Common myeloid progenitor, CD34-positive (primary cell): ENCODE data around the gene TFR2.
"Not testable (repeated sequence)": the region's sequence is repeated elsewhere in the genome, so short reads cannot be mapped to it uniquely, and the experiment has no call there.

ENCODE experiments used
- CTCF ChIA-PET: fragments of 350-600 bp; sonication (Branson Sonifier 250); formaldehyde crosslinking; loops from one replicate; lab custom pipeline; 2021; ENCODE audit warnings: antibody characterized with exemption; lab: Charles Lee
- POLR2A ChIA-PET: fragments of 350-600 bp; sonication (Branson Sonifier 250); formaldehyde crosslinking; loops from one replicate; lab custom pipeline; 2021; ENCODE audit warnings: antibody characterized with exemption; lab: Charles Lee
- DNase-seq, 3 donors: peaks; one replicate each; pipeline versions ENCODE4 v3.0.0 to v3.0.0-alpha.2; 2013
- H3K27ac ChIP-seq, 2 experiments: 1 replicate in 1 of 2; 2 replicates in 1 of 2; pipeline ENCODE4 v1.7.0; 2013; ENCODE audit warnings: inconsistent platforms in 2 of 2, low read length in 2 of 2, mild to moderate bottlenecking in 2 of 2, low read depth in 1 of 2, moderate library complexity in 1 of 2; ENCODE audit not compliant: severe bottlenecking in 2 of 2, insufficient read depth in 1 of 2, poor library complexity in 1 of 2
- H3K27me3 ChIP-seq, 5 experiments: replicated peaks in 2 of 5; 1 replicate in 3 of 5; 2 replicates in 2 of 5; pipeline versions ENCODE4 v1.6.1 to v1.7.0; 2013; ENCODE audit warnings: low read length in 4 of 5, mild to moderate bottlenecking in 2 of 5, moderate library complexity in 2 of 5, inconsistent platforms in 1 of 5; ENCODE audit not compliant: insufficient read depth in 5 of 5, control insufficient read depth in 4 of 5
- H3K36me3 ChIP-seq, 4 experiments: 1 replicate in 2 of 4; 2 replicates in 2 of 4; pipeline versions ENCODE4 v1.6.1 to v1.7.0; 2013; ENCODE audit warnings: low read length in 3 of 4, control low read depth in 1 of 4, mild to moderate bottlenecking in 1 of 4; ENCODE audit not compliant: control insufficient read depth in 4 of 4, insufficient read depth in 4 of 4
- H3K4me1 ChIP-seq, 4 experiments: 1 replicate in 3 of 4; 2 replicates in 1 of 4; pipeline versions ENCODE4 v1.6.1 to v1.7.1; 2013; ENCODE audit warnings: low read length in 3 of 4, mild to moderate bottlenecking in 3 of 4, control low read depth in 1 of 4, inconsistent platforms in 1 of 4, moderate library complexity in 1 of 4; ENCODE audit not compliant: control insufficient read depth in 4 of 4, insufficient read depth in 4 of 4; ENCODE audit errors: control extremely low read depth in 1 of 4
- H3K4me3 ChIP-seq, 7 experiments: 1 replicate in 4 of 7; 2 replicates in 3 of 7; pipeline versions ENCODE4 v1.5.1 to v1.7.0; 2013; ENCODE audit warnings: mild to moderate bottlenecking in 7 of 7, low read length in 6 of 7, moderate library complexity in 6 of 7, inconsistent platforms in 2 of 7, low read depth in 2 of 7, control low read depth in 1 of 7; ENCODE audit not compliant: insufficient read depth in 4 of 7, control insufficient read depth in 1 of 7; ENCODE audit errors: extremely low read depth in 1 of 7
- H3K9me3 ChIP-seq, 5 experiments: 1 replicate in 4 of 5; 2 replicates in 1 of 5; pipeline versions ENCODE4 v1.6.1 to v1.7.1; 2013; ENCODE audit warnings: low read length in 4 of 5, mild to moderate bottlenecking in 2 of 5, inconsistent platforms in 1 of 5, low read depth in 1 of 5, moderate library complexity in 1 of 5; ENCODE audit not compliant: control insufficient read depth in 4 of 5, insufficient read depth in 2 of 5; ENCODE audit errors: control extremely low read depth in 1 of 5
- WGBS: methylation state at CpG from one replicate; pipeline ENCODE4 v1.1.5; 2013; ENCODE audit not compliant: insufficient coverage; 5-methylcytosine and 5-hydroxymethylcytosine counted together

The TFR2 gene

DNA sequence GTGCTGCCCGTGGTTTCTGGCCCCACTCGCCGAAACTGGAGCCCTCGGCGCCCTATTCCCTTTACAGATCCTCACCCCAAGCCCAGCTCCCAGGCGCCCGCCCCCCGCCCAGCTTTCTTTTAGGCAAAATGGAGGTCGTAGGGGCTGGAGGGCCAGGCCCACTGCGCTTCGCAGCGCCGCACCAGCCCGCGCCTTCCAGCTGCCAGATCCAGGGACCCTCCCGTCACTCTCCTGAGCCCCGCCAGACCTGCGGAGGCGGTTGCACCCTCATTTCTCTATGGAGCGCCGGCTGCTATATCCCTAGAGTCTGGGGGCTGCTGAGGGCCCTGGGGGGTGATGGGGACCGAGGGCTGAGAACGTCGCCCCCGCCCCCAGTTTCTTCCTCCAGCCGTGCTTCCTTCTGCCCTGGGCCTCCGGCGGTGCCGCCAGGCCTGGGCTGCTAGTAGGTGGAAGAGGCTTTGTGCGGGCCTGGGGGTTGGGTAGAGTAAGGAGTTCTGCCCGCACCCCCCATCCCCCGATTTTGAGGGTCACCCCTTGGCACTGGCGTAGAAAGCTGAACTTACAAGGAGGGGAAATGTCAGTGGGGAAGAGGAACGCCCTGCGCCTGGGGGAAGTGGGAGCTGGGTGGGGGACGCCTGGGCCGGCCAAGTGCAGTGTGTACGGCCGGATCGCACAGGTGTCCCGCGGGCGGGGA lies 33.2 kb upstream of the TFR2 start:
- 0% methylated on average over 16 of the region's 43 CpGs for WGBS
- Histone ChIP-seq H3K27me3 (no peaks in the 10 kb centered on the region), H3K4me1 (peaks cover 0 to 19% (median 13%) of the 10 kb centered on the region in 4 experiments), H3K27ac (peak overlapping the region; percentile 15 to 95), H3K9me3 (no peaks in the 10 kb centered on the region), H3K36me3 (peaks cover 0 to 33% (median 26%) of the 10 kb centered on the region in 4 experiments), H3K4me3 (peak overlapping the region; percentile 65 to 96 (median 89))
- POLR2A ChIA-PET: interaction anchor here (0.9 to 1.0 kb wide), 2 partner anchors 9 to 245 kb away, joined by 3 read pairs; partner anchors contain the start of gene MEPCE
- CTCF ChIA-PET: interaction anchor here (0.6 to 7.6 kb wide), 4 partner anchors 15 to 204 kb away, joined by 3 to 80 read pairs (median 3); partner anchors contain the start of gene GIGYF1
- peak in 1 of 3 donors; percentile 48 for DNase-seq

DNA sequence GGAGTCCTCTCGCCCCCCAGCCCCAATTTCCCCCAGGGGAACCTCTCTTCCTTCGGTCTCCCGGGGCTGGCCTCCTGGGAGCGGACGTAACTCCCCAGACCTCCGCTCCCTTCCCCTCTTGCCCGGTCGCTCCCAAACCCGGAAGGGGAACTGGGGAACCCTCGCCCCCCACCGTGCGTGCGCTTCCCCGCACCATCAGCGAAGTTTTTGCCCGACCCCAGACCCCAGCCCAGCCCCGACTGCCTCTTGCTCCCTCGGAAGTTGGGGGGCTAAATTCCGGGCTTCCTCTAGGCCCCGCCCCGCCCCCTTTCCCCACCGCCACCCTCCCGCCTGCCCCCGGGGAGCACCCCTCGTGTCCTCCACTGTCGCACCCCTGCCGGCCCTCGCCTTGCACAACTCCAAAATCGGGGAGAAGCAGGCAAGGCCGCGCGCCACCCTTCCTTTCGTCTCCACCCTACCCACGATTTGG lies 32.6 kb upstream of the TFR2 start:
- ChIA-PET POLR2A (interaction anchor here (0.9 to 1.0 kb wide), 2 partner anchors 9 to 245 kb away, joined by 3 read pairs; partner anchors contain the start of gene MEPCE), CTCF (interaction anchor here (1.1 to 7.6 kb wide), 2 partner anchors 16 to 30 kb away, joined by 3 to 80 read pairs; partner anchors contain the start of gene GIGYF1)
- H3K27me3 ChIP-seq: no peaks in the 10 kb centered on the region
- H3K9me3 ChIP-seq: no peaks in the 10 kb centered on the region
- DNase-seq: peak in 2 of 3 donors; percentile 41 to 50
- H3K4me1 ChIP-seq: peaks cover 0 to 19% (median 13%) of the 10 kb centered on the region in 4 experiments
- peak overlapping the region; percentile 65 to 96 (median 89) for H3K4me3 ChIP-seq
- H3K36me3 ChIP-seq: peaks cover 0 to 27% (median 23%) of the 10 kb centered on the region in 4 experiments
- H3K27ac ChIP-seq: peak overlapping the region; percentile 91 to 95
- 0% methylated on average over 20 of the region's 34 CpGs for WGBS

DNA sequence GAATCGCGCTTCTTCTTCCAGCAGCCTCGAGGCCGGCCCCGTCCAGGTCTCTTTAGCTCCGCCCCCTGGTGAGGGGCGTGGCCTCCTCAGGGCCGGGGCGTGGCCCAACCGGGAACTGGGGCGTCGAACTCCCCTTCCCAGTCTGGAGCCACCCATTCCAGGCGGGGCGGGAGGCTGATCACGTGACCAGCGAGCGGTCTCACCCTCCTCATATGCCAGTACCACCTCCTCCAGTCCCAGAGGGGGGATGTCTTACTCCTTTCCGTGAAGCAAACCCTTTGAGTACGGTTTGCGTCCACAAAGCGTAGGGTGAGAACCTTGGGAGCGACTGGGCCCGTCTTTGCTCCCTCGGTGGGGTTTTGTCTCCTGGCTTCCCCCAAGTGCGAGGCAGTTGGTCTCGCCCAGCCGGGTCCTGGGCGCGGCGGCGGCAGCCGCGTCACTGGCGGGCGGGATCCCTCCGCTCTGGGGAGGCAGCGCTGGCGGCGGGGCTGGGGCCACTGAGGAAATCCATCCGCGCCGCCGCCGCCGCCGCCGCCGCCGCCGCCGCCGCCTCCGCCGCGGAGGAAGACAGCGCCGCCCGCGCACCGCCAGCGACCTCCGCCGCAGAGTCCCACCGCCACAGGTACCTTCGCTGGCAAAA lies 32.1 kb upstream of the TFR2 start, which contains the start of gene GNB2:
Gene GNB2 (plus strand): TSS at position 439 of the 640 bp plus-strand sequence. CDS start 2,526 bp downstream, outside the sequence.
- H3K36me3 ChIP-seq: peaks cover 0 to 21% (median 19%) of the 10 kb centered on the region in 4 experiments
- peak within 1 kb of the TSS; percentile 65 to 96 (median 89) for H3K4me3 ChIP-seq
- POLR2A ChIA-PET: interaction anchor here (0.6 to 1.0 kb wide), 6 partner anchors 10 to 589 kb away, joined by 3 to 6 read pairs (median 4); partner anchors contain the start of gene GIGYF1
- H3K9me3 ChIP-seq: no peaks in the 10 kb centered on the region
- CTCF ChIA-PET: interaction anchor here (0.6 to 1.9 kb wide), 5 partner anchors 39 to 519 kb away, joined by 3 to 7 read pairs (median 4); no protein-coding TSS in a partner anchor
- 0% methylated on average over 21 of the region's 65 CpGs for WGBS
- H3K27me3 ChIP-seq: no peaks in the 10 kb centered on the region
- H3K4me1 ChIP-seq: peaks cover 0 to 19% (median 13%) of the 10 kb centered on the region in 4 experiments
- H3K27ac ChIP-seq: peak within 1 kb of the TSS; percentile 91 to 95
- peak; percentile 99 to 100 (median 99) for DNase-seq

DNA sequence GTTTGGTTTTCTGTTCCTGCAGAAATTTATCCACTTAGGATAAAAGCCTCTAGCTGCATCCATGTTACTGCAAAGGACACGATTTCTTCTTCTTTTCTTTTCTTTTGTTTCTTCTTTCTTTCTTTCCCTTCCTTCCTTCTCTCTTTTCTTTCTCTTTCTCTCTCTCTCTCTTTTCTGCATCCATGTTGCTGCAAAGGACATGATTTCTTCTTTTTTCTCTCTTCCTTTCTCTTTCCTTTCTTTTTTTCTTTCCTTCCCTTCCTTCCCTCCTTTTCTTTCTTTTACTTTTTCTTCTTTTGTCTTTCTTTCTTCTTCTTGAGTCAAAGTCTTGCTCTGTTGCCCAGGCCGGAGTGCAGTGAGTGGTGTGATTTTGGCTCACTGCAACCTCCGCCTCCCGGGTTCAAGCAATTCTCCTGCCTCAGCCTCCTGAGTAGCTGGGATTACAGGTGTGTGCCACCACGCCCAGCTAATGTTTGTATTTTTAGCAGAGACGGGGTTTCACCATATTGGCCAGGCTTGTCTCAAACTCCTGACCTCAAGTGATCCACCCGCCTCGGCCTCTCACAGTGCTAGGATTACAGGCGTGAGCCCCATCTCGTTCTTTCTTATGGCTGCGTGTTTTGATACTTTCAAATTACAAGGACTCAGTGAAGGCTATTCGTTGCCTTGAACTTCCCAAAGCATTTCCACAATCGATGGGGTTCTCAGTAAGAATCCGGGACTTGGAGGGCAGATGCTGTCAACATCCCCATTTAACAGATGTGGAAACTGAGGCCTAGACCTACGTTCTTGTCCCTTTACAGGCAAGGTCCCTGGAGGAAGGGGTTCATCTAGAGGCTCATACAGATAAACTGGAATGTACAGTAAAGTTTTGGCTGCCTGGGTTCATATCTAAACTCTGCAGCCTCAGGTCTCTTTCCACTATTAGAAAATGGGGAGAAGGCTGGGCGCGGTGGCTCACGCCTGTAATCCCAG lies 30.3 kb upstream of the TFR2 start:
- no peak for DNase-seq
- POLR2A ChIA-PET: no interaction called here
- no peak overlapping the region for H3K27ac ChIP-seq
- H3K27me3 ChIP-seq: no peaks in the 10 kb centered on the region
- H3K4me3 ChIP-seq: no peak overlapping the region
- no peaks in the 10 kb centered on the region for H3K9me3 ChIP-seq
- peaks cover 0 to 19% (median 13%) of the 10 kb centered on the region in 4 experiments for H3K4me1 ChIP-seq
- WGBS: 93% methylated on average over 14 of the region's 18 CpGs
- CTCF ChIA-PET: interaction anchor here (0.6 to 1.9 kb wide), 3 partner anchors 39 to 180 kb away, joined by 3 to 7 read pairs (median 3); no protein-coding TSS in a partner anchor
- H3K36me3 ChIP-seq: peaks cover 0 to 4% (median 2%) of the 10 kb centered on the region in 4 experiments

DNA sequence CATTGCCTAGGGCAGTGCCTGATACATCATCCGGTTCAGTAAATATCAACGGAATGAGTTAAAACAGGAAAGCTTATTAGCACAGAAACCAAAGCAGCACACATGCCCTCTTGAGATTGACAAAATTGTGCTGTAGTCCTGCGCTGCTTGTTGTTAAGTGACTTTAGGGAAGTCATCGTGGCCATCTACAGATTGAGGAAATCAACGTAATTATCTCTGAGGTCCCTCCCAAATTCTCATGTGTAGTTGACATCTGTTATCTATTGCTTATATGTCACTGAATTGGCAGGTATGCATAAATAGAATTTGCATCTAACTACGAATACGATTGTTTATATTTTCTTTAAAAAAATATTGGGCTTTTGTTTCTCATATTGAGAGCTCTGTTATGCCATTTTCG lies 28.7 kb upstream of the TFR2 start:
- Histone ChIP-seq H3K4me3 (no peak overlapping the region), H3K27me3 (no peaks in the 10 kb centered on the region), H3K36me3 (no peaks in the 10 kb centered on the region), H3K9me3 (no peaks in the 10 kb centered on the region), H3K4me1 (peaks cover 0 to 11% (median 7%) of the 10 kb centered on the region in 4 experiments), H3K27ac (no peak overlapping the region)
- DNase-seq: peak in 2 of 3 donors; percentile 31 to 40
- 50% methylated on average over 5 of the region's 8 CpGs for WGBS
- POLR2A ChIA-PET: no interaction called here
- CTCF ChIA-PET: interaction anchor here (1.3 to 1.6 kb wide), 3 partner anchors 10 to 37 kb away, joined by 3 to 6 read pairs (median 3); no protein-coding TSS in a partner anchor

DNA sequence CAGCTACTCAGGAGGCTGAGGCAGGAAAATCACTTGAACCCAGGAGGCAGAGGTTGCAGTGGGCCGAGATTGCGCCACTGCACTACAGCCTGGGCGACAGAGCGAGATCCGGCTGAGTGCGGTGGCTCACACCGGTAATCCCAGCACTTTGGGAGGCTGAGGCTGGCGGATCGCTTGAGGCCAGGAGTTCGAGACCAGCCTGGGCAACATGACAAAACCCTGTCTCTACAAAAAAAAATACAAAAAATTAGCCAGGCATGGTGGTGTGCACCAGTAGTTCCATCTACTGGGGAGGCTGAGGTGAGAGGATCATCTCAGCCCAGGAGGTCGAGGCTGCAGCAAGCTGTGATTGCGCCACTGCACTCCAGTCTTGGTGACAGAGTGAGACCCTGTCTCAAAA lies 27.8 kb upstream of the TFR2 start:
- 92% methylated on average over 9 of the region's 12 CpGs for WGBS
- POLR2A ChIA-PET, H3K9me3 ChIP-seq, H3K4me1 ChIP-seq, H3K27ac ChIP-seq, H3K36me3 ChIP-seq, H3K4me3 ChIP-seq, H3K27me3 ChIP-seq, DNase-seq: not testable (repeated sequence)
- CTCF ChIA-PET: interaction anchor here (1.6 kb wide), 1 partner anchor 11 kb away, joined by 6 read pairs; no protein-coding TSS in a partner anchor
